Posterior vena cava (tissue), 2 donors: ENCODE data around the gene TIMM29. TPM values are rescaled to one million over a fixed set of nuclear protein-coding genes. Genes with fewer than 3 reads are reported as not detected.

ENCODE experiments used
- DNase-seq: peaks from one replicate; pipeline ENCODE4 v3.0.0-alpha.2; 2020; ENCODE audit warnings: low spot score
- intact Hi-C, 2 donors: fragments of 100-400 bp; cut with DNase I; formaldehyde crosslinking; loops; one replicate each; pipeline versions ENCODE4 v1.14.1 to v1.14.2; 2022 to 2023
- long read RNA-seq, 2 donors: library from polyadenylated mRNA; unstranded; transcript quantifications; one replicate each; pipeline ENCODE4 v2.0.0, GENCODE V29; 2020 to 2021
- total RNA-seq, 2 donors: library from RNA; stranded (reverse); fragmentation: NEBNext Ultra II Directional; extraction: Animal tissue kit (Norgen Biotek cat#: 25700); gene quantifications; one replicate each; pipeline ENCODE4 v1.2.1, GENCODE V29; 2021
- donor health status: DM: yes; HTN: yes; CAD: no.
- donor health status: DM: yes; HTN: yes; CAD: no.

Gene TIMM29
- total RNA-seq = 10 to 100 TPM in 1 of 2 donors, 1 to 10 TPM in 1; 9.4 to 11.6 TPM
- long read RNA-seq, donor 1, transcript TIMM29-201 (2 exons, 1,425 nt) = major isoform, 7 of 9 reads
- long read RNA-seq, donor 1, partial matches to known transcripts = 1 of 9 reads
- long read RNA-seq, donor 1, other reads (novel, unspliced or antisense) = 1 of 9 reads
- long read RNA-seq, donor 2, transcript TIMM29-201 (2 exons, 1,425 nt) = major isoform, 41 of 44 reads
- long read RNA-seq, donor 2, partial matches to known transcripts = 0 of 44 reads
- long read RNA-seq, donor 2, other reads (novel, unspliced or antisense) = 3 of 44 reads

- intact Hi-C loops = no loop called here
These were observed at the start of gene TIMM29, which contains the start of gene YIPF2 for GRCh38 chr19:10928563-10929401. TSS of gene TIMM29 (plus strand) at chr19:10928811. CDS start at chr19:10928823, 12 bp downstream. TSS of gene YIPF2 (minus strand) at chr19:10928639. CDS start at chr19:10928410, 229 bp downstream.

DNA sequence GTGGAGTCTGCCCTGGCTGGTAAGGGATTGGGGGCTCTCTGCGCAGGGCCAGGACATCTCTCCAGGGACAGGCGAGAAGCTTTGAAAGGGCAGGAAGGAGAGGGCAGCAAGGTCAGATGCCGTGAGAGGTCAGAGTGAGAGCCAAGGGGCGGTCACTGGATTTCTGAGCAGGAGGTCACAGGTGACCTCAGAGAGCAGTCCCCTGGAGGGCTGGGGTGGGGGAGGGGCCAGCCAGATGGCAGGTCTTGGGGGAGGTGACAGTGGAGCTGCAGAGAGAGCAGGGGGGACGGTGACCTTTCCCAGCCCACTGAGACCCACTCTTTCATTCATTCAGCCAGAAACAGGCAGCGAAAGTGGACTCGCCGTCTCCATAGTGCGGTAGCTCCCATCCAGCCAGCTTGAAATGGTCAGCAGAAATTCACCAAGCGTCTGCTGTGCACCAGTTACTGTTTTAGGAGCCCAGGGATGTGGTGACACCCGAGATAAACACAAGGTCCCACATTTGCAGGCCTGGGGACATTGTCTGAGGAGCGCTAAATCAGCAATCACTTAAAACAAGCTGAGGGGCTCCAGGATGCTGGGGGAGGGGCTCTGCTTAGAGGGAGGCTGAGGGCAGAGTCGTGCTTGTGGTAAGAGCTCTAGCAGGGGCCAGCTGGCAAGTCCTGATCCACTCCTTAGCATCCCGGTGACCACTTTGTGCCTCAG lies 47.1 kb upstream of the TIMM29 start:
- intact Hi-C loops = loop anchor here in 1 of 2 donors (5.0 kb wide), 1 partner anchor 36 kb away; no protein-coding TSS in a partner anchor
- DNase-seq = no peak

More at GRCh38 chr19:10928563-10929401, at the start of gene TIMM29, which contains the start of gene YIPF2:
- peak; percentile 99 for DNase-seq

DNA sequence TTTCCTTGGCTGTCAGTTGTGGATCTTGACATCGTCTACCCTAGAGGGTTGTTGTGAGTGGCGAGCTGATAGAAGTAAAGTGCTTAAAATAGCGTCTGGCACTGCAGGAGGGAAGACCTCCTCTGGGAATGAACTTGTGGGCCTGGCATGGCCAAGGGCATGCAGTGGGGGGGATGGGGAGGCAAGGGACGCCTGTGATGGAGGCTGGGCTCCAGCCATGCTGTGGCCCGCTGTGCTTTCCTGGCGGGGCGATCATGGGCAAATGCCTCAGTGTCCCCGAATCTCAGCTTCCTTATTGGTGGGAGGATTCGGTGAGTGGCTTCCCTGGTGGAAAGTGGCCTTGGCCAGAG lies 46.5 kb upstream of the TIMM29 start:
- intact Hi-C loops = loop anchor here in 1 of 2 donors (5.0 kb wide), 1 partner anchor 35 kb away; no protein-coding TSS in a partner anchor
- DNase-seq = no peak

DNA sequence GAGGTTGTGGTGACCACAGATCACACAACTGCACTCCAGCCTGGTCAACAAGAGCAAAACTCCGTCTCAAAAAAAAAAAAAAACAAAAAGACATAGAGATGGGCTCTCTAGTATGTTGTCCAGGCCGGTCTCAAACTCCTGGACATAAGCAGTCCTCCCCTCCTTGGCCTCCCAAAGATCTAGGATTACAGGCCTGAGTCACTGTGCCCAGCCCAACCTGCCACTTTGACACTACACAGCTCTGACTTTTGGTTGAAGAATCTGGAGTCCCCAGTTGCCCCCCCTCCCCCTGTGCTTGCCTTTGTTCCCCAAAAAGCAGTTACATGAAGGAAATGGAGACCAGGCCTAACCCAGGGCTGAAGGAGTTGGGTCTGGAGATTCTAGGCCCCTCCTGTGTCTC lies 44.3 kb upstream of the TIMM29 start:
- intact Hi-C loops = loop anchor here in 1 of 2 donors (5.0 kb wide), 1 partner anchor 33 kb away; no protein-coding TSS in a partner anchor
- no peak for DNase-seq

DNA sequence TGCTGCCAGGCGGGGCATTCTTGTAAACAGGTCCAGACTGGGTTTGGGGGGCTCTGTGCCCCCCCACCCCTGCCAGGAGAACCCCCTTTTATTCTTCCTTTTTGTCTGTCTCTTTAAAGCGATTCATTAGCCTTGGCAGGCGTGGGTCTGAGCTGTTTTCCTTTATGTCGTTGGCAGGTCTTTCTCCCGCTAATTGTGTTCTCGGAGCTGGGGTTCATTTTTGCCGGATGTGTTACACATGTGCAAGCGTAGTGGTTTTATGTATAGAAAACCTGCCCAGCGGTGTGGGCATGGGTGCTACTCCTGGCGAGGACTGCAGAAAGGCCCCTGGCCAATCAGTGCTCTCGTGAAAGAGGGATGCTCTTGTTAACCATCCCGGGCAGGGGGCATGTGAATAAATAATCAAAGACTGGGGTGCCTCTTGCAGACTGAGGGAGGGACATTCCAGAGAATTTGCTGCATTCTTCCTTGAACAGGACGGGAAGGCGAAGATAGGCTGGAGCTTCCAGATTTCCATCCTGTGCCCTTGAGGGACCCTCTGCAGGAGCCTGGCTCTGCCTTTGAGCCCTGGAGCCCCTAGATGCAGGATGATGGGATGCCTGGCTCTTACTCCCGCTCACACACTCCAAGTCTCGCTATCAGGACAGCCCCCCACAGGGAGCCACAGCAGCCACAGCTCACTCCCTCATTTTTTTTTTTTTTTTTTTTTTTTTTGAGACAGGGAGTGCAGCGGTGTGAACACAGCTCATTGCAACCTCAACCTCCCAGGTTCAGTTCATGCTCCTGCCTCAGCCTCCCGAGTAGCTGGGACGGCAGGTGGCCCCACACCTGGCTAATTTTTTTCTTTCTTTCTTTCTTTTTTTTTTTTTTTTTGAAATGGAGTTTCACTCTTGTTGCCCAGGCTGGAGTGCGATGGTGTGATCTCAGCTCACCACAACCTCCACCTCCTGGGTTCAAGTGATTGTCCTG lies 43.1 kb upstream of the TIMM29 start:
- DNase-seq = no peak
- intact Hi-C loops = no loop called here

GRCh38 chr19:10887616-10888367 lies 40.8 kb upstream of the TIMM29 start:
- intact Hi-C loops = no loop called here
- no peak for DNase-seq

DNA sequence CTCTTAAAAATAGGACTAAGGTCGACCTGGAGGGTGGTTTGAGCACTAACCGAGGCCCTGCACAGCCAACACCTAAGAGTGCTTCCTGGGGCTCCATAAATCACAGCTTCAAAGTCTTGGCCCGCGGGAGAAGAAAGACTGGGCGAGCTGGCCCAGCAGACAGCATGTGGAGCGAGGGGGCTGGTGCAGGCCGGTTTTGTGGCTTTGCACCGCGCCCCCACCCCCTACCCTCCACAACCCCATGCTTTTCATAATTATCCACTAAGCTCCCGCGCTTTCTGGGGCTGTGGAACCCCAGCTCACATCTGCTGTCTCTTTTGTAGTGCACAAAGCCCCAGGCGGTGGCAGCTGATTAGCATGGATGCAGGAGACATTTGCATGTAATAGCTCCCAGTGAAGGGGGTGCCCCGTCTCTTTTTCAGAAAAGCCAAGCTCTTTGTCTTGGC lies 40.2 kb upstream of the TIMM29 start:
- DNase-seq = no peak

DNA sequence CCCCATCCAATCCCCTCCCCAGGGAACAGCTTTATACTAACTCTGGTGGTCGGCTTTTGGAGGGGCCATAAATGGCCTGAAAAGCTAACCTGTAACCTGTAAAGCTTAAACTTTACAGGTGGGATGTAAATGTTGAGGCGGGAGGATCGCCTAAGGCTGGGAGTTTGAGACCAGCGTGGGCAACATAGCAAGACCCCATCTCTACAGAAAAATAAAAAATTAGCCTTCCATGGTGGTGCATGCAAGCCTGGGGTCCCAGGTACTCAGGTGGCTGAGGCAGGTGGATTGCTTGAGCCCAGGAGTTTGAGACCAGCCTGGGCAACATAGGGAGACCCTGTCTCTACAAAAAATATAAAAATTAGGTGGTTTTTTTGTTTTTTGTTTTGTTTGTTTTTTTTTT lies 38.7 kb upstream of the TIMM29 start:
- no peak for DNase-seq
- intact Hi-C loops = no loop called here

More for the DNA sequence above, 40.2 kb upstream of the TIMM29 start:
- intact Hi-C loops = no loop called here

- intact Hi-C loops = no loop called here
- DNase-seq = no peak
These were observed 37.1 kb upstream of the TIMM29 start for GRCh38 chr19:10891405-10892086.

DNA sequence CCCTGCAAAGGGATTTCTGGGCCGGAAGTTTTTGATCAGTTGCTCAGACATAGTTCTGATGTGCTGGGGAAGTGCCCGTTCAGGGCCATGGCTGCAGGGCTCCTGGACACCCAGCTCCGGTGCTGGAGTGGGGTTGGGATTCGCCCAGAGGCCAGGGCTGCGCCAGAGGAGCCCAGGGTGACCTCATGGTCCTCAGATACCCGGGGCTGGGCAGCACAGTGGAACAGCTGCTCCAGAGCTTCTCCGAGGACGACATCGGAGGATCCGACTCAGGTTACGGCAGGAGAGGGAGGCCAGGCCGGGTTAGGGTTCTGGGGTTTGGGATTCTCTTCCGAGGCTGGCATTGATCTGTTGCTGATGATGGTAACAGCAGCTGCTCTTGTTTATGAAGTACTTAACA lies 36.4 kb upstream of the TIMM29 start:
- no peak for DNase-seq
- intact Hi-C loops = no loop called here

GRCh38 chr19:10894911-10895213 lies 33.7 kb upstream of the TIMM29 start:
- DNase-seq = no peak
- intact Hi-C loops = no loop called here

- intact Hi-C loops = no loop called here
- DNase-seq = no peak
These were observed 33.2 kb upstream of the TIMM29 start for GRCh38 chr19:10895363-10895762.

- intact Hi-C loops = loop anchor here in 1 of 2 donors (1.0 kb wide), 1 partner anchor 76 kb away; no protein-coding TSS in a partner anchor
- no peak for DNase-seq
These were observed 32.7 kb upstream of the TIMM29 start for GRCh38 chr19:10895920-10896319.

DNA sequence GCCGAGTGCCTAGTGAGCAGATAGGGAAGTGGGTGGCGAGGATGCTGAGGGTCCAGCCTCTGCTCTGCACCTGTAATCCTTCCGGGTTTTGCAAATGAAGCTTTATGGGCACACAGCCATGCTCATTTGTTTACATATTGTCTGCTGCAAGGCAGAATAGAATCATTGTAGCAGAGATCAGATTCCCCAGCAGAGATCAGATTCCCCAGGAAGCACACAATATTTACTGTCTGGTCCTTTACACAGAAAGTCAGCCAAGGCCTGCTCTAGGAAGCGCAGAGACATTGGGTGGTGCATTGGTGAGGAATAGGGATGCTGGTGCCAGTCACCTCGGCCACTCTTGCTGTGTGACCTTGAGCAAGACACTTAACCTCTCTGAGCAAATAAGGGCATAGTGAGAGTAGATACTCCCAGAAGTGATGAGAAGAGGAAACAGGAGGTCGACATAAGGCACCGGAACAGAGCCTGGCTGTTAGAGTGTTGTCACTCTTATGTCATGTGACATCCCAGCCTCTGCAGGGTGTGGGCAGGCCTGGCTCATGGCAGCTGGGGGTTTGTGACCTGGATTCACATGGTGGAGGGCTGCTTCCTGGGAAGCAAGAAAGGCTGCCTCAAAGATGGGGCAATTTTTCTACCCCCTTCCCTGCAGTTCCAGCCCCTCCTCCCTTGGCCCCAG lies 31.6 kb upstream of the TIMM29 start:
- intact Hi-C loops = loop anchor here in 1 of 2 donors (1.0 kb wide), 1 partner anchor 75 kb away; no protein-coding TSS in a partner anchor
- DNase-seq = no peak

GRCh38 chr19:10898633-10899032 lies 30.0 kb upstream of the TIMM29 start:
- intact Hi-C loops = no loop called here
- DNase-seq = no peak

GRCh38 chr19:10899151-10899653 lies 29.4 kb upstream of the TIMM29 start:
- no peak for DNase-seq
- intact Hi-C loops = no loop called here

DNA sequence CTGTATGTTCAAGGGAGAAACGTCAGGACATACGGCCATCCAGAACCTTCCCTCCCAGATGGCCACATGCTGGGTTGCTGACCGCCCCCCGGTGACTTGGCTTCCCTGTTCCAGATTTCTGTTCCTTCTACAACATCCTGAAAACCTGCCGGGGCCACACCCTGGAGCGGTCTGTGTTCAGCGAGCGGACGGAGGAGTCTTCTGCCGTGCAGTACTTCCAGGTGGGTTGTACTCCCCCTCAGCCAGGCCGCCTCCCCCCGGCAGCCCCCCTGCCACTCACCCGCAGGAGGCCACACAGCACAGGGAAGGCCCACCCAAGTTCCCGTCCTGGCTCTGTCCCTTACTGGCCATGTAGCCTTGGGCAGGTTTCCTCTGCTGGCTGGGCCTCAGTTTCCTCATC lies 20.7 kb upstream of the TIMM29 start:
- no peak for DNase-seq
- intact Hi-C loops = no loop called here
